T-helper 2 cell treated with Interferon-gamma antibody and Interleukin-4, amounts not matched to agents 5 μg/mL and 100 μg/mL, for 36 hours (primary cell): ENCODE measurements around the gene CAPZB.
A peak's percentile ranks its signal among the peaks of the same experiment; 100 is the strongest.
"Not testable (repeated sequence)": the region's sequence is repeated elsewhere in the genome, so short reads cannot be mapped to it uniquely, and the experiment has no call there.

Source experiments
- DNase-seq: peaks from one replicate; pipeline ENCODE4 v3.0.0; 2021; ENCODE audit warnings: low spot score
- H3K27ac Mint-ChIP-seq: one replicate; pipeline ENCODE4 v1.8.0; 2021; ENCODE audit warnings: mild to moderate bottlenecking, mixed read lengths
- H3K27me3 Mint-ChIP-seq: one replicate; pipeline ENCODE4 v1.8.0; 2021; ENCODE audit warnings: low read depth, mixed read lengths
- H3K36me3 Mint-ChIP-seq: one replicate; pipeline ENCODE4 v1.8.0; 2021; ENCODE audit warnings: low read depth, mixed read lengths
- H3K4me1 Mint-ChIP-seq: one replicate; pipeline ENCODE4 v1.8.0; 2021; ENCODE audit warnings: low read depth, mixed read lengths
- H3K4me3 Mint-ChIP-seq: one replicate; pipeline ENCODE4 v1.8.0; 2022; ENCODE audit warnings: mild to moderate bottlenecking, moderate library complexity, mixed read lengths
- H3K9me3 Mint-ChIP-seq: one replicate; pipeline ENCODE4 v1.8.0; 2021; ENCODE audit warnings: mixed read lengths

Gene CAPZB

DNA sequence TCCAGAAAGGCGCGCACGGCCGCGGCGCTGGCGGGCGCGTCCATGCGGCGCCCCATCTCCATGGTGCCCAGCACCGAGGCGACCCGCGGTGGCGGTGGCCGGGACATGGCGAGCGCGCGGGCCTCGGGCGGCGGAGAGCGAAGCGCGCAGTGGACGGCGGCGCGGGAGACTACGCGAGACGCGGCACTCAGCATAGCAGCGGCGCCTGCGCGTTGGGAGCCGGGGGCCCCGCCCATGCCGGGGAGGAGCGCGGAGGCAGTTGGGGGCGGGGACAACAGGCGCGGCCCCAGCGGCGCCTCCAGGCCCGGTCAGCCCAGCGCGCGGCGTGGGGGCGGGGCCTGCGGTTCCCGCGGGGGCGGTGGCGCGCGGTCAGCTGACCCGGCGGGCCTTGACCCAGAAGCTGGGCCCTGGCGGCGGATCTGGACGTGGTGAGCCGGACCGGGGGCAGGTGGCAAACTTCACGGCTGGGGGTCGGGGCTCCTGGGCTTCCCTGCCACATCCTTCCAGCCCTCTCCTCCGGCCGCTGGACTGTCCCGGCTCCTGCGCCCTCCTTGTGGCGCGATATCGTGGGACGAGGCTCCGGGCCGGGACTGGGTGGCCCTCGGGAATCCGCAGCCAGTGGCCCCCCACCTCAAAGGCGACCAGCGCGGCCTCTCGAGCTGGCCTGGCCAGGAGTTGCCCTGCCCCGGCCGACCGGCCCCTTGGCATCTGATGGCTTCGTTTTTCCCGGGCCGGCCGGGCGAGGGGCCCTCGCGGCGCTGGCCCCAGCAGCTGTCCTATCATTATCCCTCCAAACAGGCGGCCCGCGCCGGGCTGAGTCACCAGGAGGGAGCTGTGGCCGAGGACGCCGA is 173.2 kb downstream of the CAPZB start, which contains the start of the genes AKR7A2 and SLC66A1:
Gene AKR7A2 (minus strand): TSS at position 214 of the 851 bp plus-strand sequence. CDS start 20 bp downstream, at position 194.
Gene SLC66A1 (plus strand): TSS at position 396 of the 851 bp plus-strand sequence. CDS start 5,352 bp downstream, outside the sequence.
- H3K27me3 Mint-ChIP-seq = no peaks in the 10 kb centered on the region
- H3K9me3 Mint-ChIP-seq = no peaks in the 10 kb centered on the region
- peaks cover 9% of the 10 kb centered on the region for H3K36me3 Mint-ChIP-seq
- peaks cover 32% of the 10 kb centered on the region for H3K4me1 Mint-ChIP-seq
- peak; percentile 96 for DNase-seq
- H3K27ac Mint-ChIP-seq = peak within 1 kb of the TSS; percentile 91
- H3K4me3 Mint-ChIP-seq = peak within 1 kb of the TSS; percentile 93

DNA sequence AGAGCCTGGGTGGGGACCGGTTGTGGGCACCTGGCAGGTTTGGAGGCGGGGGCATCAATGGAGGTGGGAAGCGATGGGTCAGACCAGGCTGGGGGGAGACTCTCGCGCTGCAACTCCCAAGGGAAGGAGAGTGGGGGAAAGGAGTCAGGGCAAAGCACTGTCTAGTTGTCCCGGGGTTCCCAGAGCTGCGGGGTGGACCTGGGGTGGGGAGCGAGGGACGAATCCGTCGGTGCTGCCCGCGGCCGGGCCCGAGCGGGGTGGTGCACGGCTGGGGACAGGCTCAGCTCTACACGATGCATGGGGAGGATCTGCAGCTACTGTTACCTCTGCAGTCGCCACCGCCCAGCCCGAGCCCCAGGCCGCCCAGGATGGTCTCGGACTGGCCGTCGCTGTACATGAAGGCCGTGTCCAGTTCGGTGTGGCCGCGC is 173.8 kb downstream of the CAPZB start:
- Mint-ChIP-seq H3K9me3 (no peaks in the 10 kb centered on the region), H3K36me3 (peaks cover 15% of the 10 kb centered on the region), H3K27ac (peak overlapping the region; percentile 91), H3K27me3 (no peaks in the 10 kb centered on the region), H3K4me1 (peaks cover 32% of the 10 kb centered on the region), H3K4me3 (peak overlapping the region; percentile 93)
- DNase-seq = no peak

DNA sequence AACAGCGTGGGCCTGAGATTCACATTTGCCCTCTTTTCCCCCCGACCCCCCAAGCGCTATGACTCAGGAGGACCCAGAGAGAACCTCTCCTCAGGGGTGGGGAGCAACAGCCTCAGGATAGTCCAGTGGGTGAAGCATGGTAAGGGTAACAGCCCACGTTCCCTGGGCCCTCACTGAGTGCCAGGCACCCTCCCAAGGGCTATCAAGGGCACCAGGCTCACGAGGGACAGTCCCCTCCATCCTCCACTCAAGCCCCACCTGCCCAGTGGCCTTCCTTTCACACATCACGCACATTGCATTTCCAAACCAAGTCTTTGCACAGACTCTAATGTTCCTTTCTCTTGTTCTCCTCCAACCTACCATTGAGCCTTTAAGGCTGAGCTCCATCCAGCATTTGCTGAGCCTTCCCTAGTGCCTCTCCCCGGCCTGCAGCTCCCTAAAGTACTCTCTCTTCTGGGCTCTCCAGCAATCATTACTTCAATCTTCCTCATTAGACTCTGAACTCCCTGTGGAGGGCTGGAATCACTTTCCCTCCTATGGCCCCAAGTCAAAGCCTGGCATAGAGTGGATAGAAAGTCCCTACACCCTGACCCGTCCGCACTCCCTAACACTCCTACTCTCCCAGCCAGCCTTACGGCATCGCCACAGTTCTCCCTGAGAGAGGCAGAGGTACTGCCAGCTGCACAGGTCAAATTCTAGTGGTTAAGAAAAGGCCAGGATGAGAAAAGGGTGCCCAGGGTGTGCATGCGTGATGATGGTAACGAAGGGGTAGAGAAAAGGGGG is 174.4 kb downstream of the CAPZB start:
- peaks cover 30% of the 10 kb centered on the region for H3K4me1 Mint-ChIP-seq
- peak overlapping the region; percentile 91 for H3K27ac Mint-ChIP-seq
- H3K9me3 Mint-ChIP-seq = no peaks in the 10 kb centered on the region
- no peak for DNase-seq
- H3K27me3 Mint-ChIP-seq = no peaks in the 10 kb centered on the region
- H3K36me3 Mint-ChIP-seq = peaks cover 16% of the 10 kb centered on the region
- peak overlapping the region; percentile 93 for H3K4me3 Mint-ChIP-seq

DNA sequence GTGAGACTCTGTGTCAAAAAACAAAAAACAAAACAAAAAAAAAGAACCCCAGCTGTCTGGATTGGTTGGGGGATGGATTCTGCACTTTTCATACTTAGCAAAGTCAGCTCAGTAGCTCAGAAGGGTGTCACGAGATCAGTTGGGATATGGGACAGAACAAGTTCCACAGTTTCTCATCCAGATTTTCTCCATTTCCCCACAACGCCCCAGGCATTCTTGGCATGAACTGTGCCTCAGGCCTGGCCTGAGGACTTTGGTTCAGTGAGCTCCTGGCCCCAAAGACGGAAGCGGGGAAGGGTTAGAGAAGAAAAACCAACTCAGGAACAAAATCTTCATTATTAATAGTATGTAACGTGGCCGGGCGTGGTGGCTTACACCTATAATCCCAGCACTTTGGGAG is 175.3 kb downstream of the CAPZB start:
- Mint-ChIP-seq H3K4me3 (peak overlapping the region; percentile 93), H3K27me3 (no peaks in the 10 kb centered on the region), H3K9me3 (no peaks in the 10 kb centered on the region), H3K36me3 (peaks cover 16% of the 10 kb centered on the region), H3K27ac (no peak overlapping the region), H3K4me1 (peaks cover 23% of the 10 kb centered on the region)
- DNase-seq = no peak

DNA sequence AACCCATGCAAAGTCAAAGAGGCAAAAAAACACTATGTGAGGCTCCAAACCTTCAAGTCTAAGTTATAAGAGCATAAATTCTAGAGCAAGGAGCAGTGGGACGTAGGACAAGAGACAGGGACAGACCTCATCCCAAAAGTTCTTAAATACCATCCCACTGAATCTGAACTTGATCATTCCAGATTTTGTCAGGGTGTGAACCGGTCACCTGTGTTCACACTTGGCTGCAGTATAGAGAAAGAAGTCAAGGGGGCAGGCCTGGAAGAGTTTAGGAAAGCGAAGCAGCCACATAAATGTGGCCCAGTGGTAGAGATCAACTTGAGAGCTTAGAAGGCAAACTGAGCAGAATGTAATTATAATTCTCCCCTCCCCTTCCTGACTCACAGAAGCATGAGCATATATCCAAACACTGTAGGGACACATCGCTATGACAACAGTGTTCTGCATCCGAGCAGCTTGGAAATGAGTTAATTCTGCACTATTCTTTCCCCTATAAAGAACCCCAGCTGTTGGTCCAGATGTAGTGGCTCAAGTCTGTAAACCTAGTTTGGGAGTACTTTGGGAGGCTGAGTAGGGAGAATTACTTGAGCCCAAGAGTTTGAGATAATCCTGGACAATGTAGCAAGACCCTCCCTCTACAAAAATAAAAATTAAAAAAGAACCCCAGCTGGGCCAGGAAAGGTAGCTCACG is 176.1 kb downstream of the CAPZB start:
- DNase-seq = no peak
- Mint-ChIP-seq H3K27ac (no peak overlapping the region), H3K36me3 (peaks cover 23% of the 10 kb centered on the region), H3K4me3 (no peak overlapping the region), H3K9me3 (no peaks in the 10 kb centered on the region), H3K4me1 (peaks cover 23% of the 10 kb centered on the region), H3K27me3 (no peaks in the 10 kb centered on the region)

DNA sequence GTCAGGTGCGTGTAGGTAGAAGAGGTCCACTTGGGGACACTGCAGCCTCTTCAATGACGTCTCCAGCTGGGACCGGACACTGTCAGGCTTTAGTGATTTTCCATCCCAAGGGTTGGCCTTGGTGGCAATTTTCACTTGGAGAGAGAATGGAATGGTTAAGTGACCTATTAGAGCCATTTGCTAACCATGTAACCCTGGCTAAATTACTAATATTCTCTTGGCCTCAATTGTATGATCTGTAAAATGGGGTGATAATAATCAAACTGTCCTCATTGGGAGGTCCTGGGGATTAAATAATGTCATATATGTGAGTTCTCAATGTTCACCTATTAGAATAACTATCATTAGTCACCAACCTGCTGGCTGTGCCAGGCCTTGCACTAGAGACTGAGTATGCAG is 176.8 kb downstream of the CAPZB start:
- Mint-ChIP-seq H3K27me3 (no peaks in the 10 kb centered on the region), H3K27ac (no peak overlapping the region), H3K4me3 (no peak overlapping the region), H3K4me1 (peaks cover 19% of the 10 kb centered on the region), H3K9me3 (no peaks in the 10 kb centered on the region), H3K36me3 (peaks cover 28% of the 10 kb centered on the region)
- DNase-seq = no peak

DNA sequence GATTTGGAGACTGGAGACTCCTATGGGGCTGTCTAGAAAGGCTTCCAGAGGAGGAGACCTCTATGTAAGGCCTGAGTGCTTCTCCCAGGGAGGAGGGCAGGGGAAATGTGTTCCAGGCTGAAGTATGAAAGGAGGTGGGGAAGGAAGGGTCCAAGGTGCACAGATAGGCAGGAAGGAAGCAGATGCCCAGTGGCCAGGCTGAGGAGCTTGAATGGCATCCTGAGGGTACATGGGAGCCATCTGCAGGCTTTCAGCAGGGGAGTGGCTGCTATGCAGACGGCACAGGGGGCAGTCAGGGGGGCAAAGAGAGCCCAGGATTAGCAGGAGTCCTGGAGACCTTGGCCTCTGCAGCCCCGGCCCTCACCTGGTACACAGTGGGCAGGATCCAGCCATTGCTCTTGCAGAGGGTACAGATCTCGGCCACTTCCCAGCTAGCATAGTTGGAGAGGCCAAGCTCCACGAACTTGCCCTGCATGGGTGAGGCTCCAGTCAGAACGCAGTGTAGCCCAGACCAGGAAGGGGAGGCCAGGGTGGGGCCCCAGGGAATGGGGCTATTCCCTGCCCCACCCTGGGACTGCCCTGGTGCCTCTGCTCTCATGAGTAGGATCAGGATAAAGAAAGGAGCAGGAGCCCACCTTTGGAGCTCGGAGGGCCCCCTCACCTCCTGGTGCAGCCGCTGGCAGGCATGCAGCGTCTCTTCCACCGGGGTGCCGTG is 177.4 kb downstream of the CAPZB start:
- no peak for DNase-seq
- Mint-ChIP-seq H3K36me3 (peaks cover 32% of the 10 kb centered on the region), H3K27ac (no peak overlapping the region), H3K4me3 (no peak overlapping the region), H3K4me1 (peaks cover 13% of the 10 kb centered on the region), H3K27me3 (no peaks in the 10 kb centered on the region), H3K9me3 (no peaks in the 10 kb centered on the region)

DNA sequence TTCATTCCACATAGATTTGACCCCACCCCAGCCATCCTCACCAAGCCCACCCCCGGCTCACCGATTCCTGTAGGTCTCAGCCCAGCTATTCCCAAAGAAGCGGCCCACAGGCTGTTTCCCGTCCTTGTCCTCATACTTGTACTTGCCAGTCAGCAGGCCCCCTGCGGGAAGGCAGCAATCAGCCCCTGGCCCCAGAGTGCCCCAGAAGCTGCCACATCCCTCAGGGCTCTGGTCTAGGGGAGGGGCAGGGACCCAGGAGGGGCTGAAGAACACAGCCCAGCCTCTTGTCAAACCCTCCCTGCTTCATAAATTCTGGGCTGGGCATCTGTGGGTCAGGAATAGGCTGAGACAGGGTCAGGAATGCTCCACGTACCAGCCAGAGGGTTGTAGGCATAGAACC is 178.4 kb downstream of the CAPZB start:
- Mint-ChIP-seq H3K4me1 (peaks cover 10% of the 10 kb centered on the region), H3K27me3 (no peaks in the 10 kb centered on the region), H3K36me3 (peaks cover 32% of the 10 kb centered on the region), H3K9me3 (no peaks in the 10 kb centered on the region), H3K27ac (no peak overlapping the region), H3K4me3 (no peak overlapping the region)
- no peak for DNase-seq

DNA sequence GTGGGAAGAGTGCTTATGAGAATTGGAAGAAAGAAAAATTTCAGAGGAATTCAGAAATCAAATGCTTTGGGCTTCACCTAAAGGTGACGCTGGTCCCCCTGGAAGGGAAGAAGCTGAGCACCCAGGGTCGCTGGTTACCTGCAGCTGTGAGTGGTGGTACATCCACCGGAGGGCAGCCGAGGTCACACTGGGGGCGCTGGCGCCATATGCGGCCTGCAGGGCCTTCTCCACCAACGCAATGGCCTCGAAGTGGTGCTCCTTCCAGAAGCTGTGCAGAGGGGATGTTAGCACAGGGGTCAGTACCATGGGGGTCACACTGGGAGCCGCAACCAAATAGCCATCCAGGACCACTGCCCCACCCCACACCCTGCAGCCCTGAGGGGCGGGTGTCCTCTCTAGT is 179.5 kb downstream of the CAPZB start:
- no peak overlapping the region for H3K4me3 Mint-ChIP-seq
- no peaks in the 10 kb centered on the region for H3K9me3 Mint-ChIP-seq
- peaks cover 32% of the 10 kb centered on the region for H3K36me3 Mint-ChIP-seq
- H3K4me1 Mint-ChIP-seq = peaks cover 5% of the 10 kb centered on the region
- H3K27me3 Mint-ChIP-seq = no peaks in the 10 kb centered on the region
- no peak overlapping the region for H3K27ac Mint-ChIP-seq
- DNase-seq = no peak

DNA sequence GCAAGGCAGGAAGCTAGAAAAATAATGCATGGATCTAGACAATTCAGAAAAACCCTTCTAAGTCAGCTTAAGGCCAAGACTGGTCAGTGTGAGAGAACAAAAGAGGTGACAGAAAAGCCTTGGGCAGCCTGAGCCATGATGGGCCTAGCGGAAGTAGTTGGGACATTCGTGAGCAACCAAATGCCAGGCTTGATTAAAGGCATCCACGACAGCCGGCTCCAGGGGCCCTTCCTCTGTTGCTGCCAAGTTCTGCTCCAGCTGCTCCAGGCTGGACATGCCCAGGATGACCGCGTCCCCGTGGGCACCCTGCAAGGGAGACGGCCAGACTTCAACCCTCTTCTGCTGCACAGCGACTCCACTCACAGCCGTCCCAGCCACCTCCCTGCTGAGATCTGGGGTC is 181.3 kb downstream of the CAPZB start:
- H3K4me1 Mint-ChIP-seq, H3K27me3 Mint-ChIP-seq, H3K27ac Mint-ChIP-seq, DNase-seq, H3K4me3 Mint-ChIP-seq, H3K9me3 Mint-ChIP-seq: not testable (repeated sequence)
- peaks cover 32% of the 10 kb centered on the region for H3K36me3 Mint-ChIP-seq

DNA sequence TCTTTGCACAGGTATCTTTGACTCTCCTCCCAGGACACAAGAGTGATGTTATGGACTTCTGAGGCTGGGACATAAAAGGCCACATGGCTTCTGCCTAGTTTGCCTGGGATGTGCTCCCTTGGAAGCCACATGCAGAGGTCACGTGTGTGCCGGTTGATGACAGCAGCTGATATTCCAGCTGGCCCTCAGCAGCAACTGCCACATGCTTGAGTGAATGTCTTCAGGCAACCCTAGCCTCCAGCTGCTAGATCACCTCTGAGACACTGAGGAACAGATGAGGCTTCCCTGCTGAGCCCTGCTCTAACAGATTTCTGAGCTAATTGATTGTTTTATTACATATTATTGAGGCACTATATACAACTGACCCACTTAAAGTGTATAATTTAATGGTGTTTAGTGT is 185.1 kb downstream of the CAPZB start:
- H3K27me3 Mint-ChIP-seq = no peaks in the 10 kb centered on the region
- no peaks in the 10 kb centered on the region for H3K4me1 Mint-ChIP-seq
- H3K36me3 Mint-ChIP-seq = peaks cover 23% of the 10 kb centered on the region
- no peak overlapping the region for H3K27ac Mint-ChIP-seq
- H3K4me3 Mint-ChIP-seq = no peak overlapping the region
- peaks cover 15% of the 10 kb centered on the region for H3K9me3 Mint-ChIP-seq
- DNase-seq = no peak

DNA sequence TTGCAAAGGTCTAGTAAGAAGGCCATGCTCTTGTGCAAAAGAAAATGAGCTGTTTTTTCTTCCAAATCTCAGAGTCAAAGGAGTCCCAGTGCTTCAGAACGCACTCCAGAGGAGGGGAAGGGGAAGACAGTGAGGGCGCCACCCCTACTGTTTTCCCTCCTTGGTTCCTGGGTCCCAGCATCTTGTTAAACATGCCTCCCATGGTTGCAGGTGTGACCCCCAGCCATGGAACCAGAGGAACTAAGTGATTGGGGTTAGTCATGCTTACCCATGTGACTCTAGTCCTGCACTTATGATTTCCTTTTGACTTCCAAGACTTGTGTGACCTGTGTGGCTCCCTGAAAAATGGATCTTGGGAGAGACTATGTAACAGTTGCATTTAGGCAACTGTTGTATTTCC is 190.7 kb downstream of the CAPZB start:
- Mint-ChIP-seq H3K4me1 (no peaks in the 10 kb centered on the region), H3K4me3 (no peak overlapping the region), H3K27ac (no peak overlapping the region), H3K27me3 (no peaks in the 10 kb centered on the region), H3K9me3 (peaks cover 46% of the 10 kb centered on the region), H3K36me3 (peaks cover 26% of the 10 kb centered on the region)
- no peak for DNase-seq

DNA sequence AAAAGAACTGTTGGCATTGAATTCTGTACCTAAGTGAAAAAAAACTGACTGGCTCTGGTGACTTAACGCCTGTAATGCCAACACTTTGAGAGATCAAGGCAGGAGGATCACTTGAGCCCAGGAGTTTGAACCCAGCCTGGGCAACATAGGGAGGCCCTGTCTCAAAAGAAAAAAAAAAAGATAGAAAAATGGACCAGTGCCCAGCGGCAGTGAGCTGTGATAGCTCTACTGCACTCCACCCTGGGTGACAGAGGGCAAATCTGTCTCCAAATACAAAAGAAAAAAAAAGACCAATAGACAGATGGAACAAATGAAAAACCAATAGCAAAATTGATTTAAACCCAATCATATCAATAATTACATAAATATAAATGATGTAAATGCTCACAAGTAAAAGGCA is 196.1 kb downstream of the CAPZB start:
- no peak for DNase-seq
- no peak overlapping the region for H3K27ac Mint-ChIP-seq
- peaks cover 13% of the 10 kb centered on the region for H3K36me3 Mint-ChIP-seq
- H3K9me3 Mint-ChIP-seq = peaks cover 21% of the 10 kb centered on the region
- peaks cover 3% of the 10 kb centered on the region for H3K27me3 Mint-ChIP-seq
- peaks cover 2% of the 10 kb centered on the region for H3K4me1 Mint-ChIP-seq
- H3K4me3 Mint-ChIP-seq = peak overlapping the region; percentile 48
